ENCODE data around the gene CTPS2. TPM values are rescaled to one million over a fixed set of nuclear protein-coding genes. Genes with fewer than 3 reads are reported as not detected.

Gene CTPS2
- total and polyA plus RNA-seq, 10 of the 15 experiments (the other 5 are each of a cell fraction or from before 2014, with no cell fraction given): 5.9 to 17.8 (median 14.2) TPM

DNA sequence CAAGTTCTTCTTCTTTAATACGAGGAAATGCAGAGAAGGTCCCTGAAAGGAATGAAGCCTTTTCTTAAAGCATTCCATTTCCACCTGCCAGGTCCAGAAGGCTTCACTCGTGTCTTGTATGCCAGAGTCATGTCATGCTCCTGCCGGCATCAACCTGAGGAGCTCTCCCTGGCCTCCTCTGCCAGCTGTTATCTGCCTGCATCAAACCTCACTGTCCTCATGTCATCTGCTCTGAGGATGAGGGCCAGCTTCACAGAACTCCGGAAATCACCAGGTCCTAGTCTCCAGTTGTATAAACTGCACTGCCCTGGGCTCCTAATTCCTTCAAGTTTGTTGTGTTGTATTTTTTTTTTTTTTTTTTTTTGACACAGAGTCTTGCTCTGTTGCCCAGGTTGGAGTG is 82.6 kb downstream of the CTPS2 start:
- DNase-seq (ENCODE audit: low read depth, low spot score) (no peak), ATAC-seq (no peak), FAIRE-seq (no peak)
- no peak overlapping the region for H3K4me2 ChIP-seq (ENCODE audit: control insufficient read depth, insufficient read depth)
- no peaks in the 10 kb centered on the region for H4K20me1 ChIP-seq (ENCODE audit: control insufficient read depth, insufficient read depth)
- in situ Hi-C loops (cut with MboI) (no loop called here), intact Hi-C loops (cut with micrococcal nuclease; ENCODE audit: unreplicated experiment) (no loop called here)
- no TSS peak for BruUV-seq (replicated peaks)
- no peak overlapping the region for H3K4me3 ChIP-seq
- no peaks in the 10 kb centered on the region for H3K4me1 ChIP-seq (ENCODE audit: control insufficient read depth, insufficient read depth, low read length)
- H3K27ac ChIP-seq (ENCODE audit: control insufficient read depth, insufficient read depth): no peak overlapping the region
- no peaks in the 10 kb centered on the region for H3K79me2 ChIP-seq (ENCODE audit: control insufficient read depth, insufficient read depth, low read length)
- POLR2A ChIA-PET: no interaction called here
- TF ChIP-seq CBX3 (IDR thresholded peaks at IDR 0.05; ENCODE audit: borderline replicate concordance, low read depth) (no peak), IRF4 (IDR thresholded peaks at IDR 0.05; ENCODE audit: low read depth, low read length) (no peak), SMAD5 (IDR thresholded peaks at IDR 0.05; ENCODE audit: low read depth) (no peak), SMAD1 (IDR thresholded peaks at IDR 0.05; ENCODE audit: low read depth, partially characterized antibody) (no peak), GATAD2B (conservative IDR thresholded peaks at IDR 0.05; ENCODE audit: low read depth) (no peak), STAT3 (IDR thresholded peaks at IDR 0.05; ENCODE audit: low read depth, low read length) (no peak), TBL1XR1 (IDR thresholded peaks at IDR 0.05; ENCODE audit: low read depth, low read length) (no peak), ZZZ3 (IDR thresholded peaks at IDR 0.05; ENCODE audit: control insufficient read depth, insufficient read length, low read depth) (no peak), SPI1 (IDR thresholded peaks at IDR 0.05; ENCODE audit: borderline replicate concordance, insufficient read depth, low read depth, low read length) (no peak)
- TF ChIP-seq, protein P1, sequence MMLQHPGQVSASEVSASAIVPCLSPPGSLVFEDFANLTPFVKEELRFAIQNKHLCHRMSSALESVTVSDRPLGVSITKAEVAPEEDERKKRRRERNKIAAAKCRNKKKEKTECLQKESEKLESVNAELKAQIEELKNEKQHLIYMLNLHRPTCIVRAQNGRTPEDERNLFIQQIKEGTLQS (IDR thresholded peaks at IDR 0.05; ENCODE audit: borderline replicate concordance, extremely low read depth, low read depth, low read length): no peak
- RAD21 ChIA-PET (ENCODE audit: unreplicated experiment): no interaction called here
- 82% methylated on average over 4 of the region's 4 CpGs for whole genome bisulfite sequencing (ENCODE audit: insufficient coverage, insufficient replicate concordance, low lambda C conversion rate, missing lambda C conversion rate)
- H2AFZ ChIP-seq (ENCODE audit: control insufficient read depth, low read depth, low read length): no peak overlapping the region
- SMC1A ChIA-PET (ENCODE audit: uncharacterized antibody, unreplicated experiment): no interaction called here
- no peak overlapping the region for H3K9ac ChIP-seq (ENCODE audit: control insufficient read depth, insufficient read depth, low read length)
- H3K27me3 ChIP-seq (replicated peaks in 1 of 2; ENCODE audit: control insufficient read depth in 2 of 2, insufficient read depth in 2 of 2, low read length in 1 of 2): no peaks in the 10 kb centered on the region
- H3K36me3 ChIP-seq (ENCODE audit: control insufficient read depth in 2 of 2, insufficient read depth in 2 of 2, low read length in 1 of 2): no peaks in the 10 kb centered on the region; a peak in 1 of 4 replicates
- H3K9me3 ChIP-seq (replicated peaks; ENCODE audit: control insufficient read depth, insufficient read depth, low read length): no peaks in the 10 kb centered on the region
- CTCF ChIA-PET: interaction anchor here (0.6 kb wide), 1 partner anchor 182 kb away, joined by 4 read pairs; no protein-coding TSS in a partner anchor
